CD4-positive, alpha-beta T cell treated with Interferon gamma for 1 hour (primary cell): Measurements from ENCODE around the gene TP53I11.

Experiments used
- DNase-seq: peaks from one replicate; pipeline ENCODE4 v3.0.0-alpha.2; 2020

Gene TP53I11

GRCh38 chr11:44911029-44911814 lies 39.5 kb downstream of the TP53I11 start:
- peak; percentile 52 for DNase-seq

- DNase-seq, result no peak
These were observed 40.1 kb downstream of the TP53I11 start for GRCh38 chr11:44910591-44910990.

- no peak for DNase-seq
These were observed 41.1 kb downstream of the TP53I11 start for GRCh38 chr11:44909557-44909956.

DNA sequence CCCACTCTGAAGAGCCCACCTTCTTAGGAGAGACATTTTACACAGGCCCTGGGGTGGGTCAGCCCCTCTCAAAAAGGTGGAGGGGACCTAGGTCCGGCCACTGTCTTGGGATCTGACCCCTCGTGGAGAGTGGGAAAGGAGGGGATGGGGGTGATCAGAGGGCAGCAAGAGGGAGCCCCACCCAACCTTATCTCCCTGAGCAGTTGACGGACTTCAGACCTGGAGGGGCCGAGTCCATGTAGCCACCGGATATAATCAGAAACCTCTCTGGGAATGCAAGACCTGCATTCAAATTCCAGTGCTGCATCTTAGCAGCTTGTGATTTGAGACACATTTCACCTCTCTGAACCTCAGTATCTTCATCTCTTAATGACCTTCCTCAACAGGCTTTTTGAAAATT lies 44.0 kb downstream of the TP53I11 start:
- no peak for DNase-seq

DNA sequence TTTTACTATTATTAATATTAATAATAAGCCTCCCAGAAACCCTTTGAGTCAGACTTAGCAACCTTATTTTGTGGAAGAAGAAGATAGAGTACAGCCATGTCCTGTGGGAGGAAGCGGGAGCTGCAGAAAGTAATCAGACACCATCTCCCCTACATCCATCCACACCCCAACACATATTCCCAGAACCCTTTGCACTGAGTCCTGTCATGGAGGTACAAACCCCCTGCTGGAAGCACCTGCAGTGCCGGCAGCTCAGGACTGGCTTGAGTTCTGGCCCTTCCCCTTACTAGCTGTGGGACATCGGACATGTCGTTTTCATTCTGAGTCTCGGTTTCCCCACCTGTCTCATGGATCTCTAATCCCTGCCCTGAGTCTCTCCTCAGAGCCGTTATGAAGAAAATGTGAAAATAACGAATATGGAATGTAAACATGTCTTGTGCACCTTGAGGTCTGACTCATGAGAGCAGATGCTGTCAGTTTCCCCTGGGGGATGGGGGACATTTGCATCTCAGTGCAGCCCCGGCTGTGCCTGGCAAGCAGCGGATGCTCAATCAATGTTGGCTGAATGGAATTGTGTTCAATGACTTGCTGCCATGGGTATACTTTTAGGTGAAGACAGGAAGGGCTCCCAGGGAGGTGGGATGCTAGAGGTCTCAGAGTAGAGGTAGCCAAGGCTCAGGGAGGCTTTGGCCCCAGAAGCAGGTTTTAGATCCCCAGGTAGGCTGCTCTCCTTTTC lies 45.4 kb downstream of the TP53I11 start:
- no peak for DNase-seq

- DNase-seq, result no peak
These were observed 46.2 kb downstream of the TP53I11 start for GRCh38 chr11:44904261-44905020.

DNA sequence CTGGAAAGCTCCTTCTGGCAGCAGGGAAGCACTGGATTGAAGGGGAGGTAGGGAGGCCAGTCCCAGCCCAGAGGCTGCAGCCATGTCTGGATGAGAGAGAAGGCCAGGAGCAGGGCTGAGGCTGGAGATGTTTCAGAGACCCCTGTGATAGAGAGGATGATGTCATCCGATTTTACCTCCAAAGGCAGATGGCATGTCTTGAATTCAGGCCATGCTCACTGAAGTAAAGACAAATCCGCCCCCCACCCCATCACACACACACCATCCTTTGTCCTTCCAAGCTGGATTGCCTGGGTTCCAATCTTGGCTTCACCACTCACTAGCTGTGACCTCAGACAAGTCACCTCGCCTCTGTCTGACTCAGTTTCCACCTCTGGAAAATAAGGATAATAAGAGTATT lies 47.2 kb downstream of the TP53I11 start:
- no peak for DNase-seq

DNA sequence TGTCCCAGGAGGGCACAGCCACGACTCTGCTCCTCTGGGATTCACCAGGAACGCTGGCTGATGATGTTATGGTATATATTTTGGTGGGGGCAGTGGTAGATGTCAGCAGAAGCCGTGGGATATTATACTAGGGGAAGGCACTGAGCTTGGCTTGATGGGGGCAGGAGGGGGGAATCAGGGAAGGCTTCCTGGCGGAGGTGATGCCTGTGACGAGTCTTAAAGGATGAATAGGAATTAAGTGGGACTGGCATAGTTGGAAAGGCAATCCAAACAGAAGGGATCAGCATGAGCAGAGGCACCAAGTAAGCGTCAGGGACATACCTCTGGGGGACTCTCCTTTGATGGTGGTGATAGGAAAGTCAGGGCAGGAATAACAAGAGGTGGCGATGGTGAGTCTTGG lies 47.6 kb downstream of the TP53I11 start:
- no peak for DNase-seq

DNA sequence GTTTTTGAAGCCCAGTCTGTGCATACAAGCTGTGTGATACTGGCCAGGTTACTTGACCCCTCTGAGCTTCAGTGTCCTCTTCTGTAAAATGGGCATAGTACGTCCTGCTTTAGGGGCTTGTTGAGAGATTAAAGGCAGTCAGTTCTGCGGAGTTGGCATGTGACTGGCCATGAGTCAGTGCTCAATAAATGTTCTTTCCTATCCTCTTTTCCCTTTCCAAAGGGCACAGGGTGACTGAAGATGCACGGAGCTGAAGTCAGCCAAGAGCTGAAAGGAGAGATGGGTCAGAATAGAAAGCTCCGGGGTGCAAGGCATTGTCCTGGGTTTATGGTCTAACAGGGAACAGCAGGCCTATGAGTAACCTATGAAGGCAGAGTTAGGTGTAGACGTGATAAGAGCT lies 48.9 kb downstream of the TP53I11 start:
- no peak for DNase-seq

DNA sequence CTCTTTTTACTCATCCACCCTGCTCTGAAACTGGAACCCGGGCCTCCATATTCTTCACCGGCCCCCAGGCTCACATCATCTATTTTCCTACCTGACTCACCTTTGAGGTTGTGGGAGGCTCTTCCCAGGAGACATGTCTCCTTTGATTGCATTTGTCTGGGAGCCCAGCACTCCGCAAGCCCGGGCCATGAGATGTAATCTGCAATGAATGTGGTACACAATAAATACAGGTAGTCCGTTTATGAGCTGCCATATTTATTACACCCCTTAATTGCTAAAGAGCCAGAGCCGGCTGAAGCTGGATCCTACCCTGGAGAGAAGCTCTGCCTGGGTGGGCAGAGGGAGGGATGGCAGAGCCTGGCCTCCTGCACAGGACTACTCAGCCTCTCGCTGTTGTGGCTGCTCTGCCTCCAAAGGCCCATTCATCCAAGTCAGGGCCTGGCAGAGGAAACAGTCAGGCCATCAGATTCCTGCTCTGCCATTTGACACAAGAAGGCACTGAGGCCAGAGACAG lies 49.5 kb downstream of the TP53I11 start:
- DNase-seq, result no peak

- peak; percentile 7 for DNase-seq
These were observed 50.7 kb downstream of the TP53I11 start for GRCh38 chr11:44899959-44900358.

DNA sequence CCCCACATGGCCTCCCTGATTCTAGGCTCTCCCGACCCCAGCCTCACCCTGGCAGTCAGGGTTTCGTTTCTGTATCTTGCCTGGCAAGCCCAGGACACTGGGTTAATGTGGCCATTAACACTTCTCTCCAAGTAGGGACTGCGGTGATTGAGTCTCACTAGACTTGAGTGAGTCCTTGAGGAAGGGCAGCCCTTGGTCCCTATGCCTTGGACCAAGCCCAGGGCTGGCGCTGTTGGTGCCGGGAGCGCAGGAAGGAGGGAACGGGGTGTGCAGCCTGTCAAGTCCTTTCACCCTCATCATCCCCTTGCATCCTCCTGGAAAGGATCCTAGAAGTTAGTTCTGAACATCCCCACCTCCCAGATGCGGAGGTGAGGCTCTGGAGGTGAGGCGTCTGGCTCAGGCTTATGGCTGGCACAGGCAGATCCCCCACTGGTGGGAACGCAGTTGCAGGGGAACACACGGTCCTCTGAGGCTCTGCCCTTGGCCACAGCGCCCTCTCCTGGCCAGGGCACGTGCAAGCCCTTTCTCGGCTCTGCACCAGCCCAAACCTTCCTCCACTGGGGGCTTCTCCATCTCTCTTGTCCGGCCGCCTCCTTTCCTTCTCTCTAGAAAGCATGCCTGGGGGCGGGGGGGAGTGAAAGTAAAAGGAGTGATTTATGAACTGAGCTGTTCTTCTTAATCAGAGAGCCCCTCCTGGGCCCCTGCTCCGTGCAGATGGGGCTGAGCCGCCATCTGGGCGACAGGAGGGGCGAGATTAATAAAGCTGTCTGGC lies 56.7 kb downstream of the TP53I11 start:
- DNase-seq, result peak; percentile 27

DNA sequence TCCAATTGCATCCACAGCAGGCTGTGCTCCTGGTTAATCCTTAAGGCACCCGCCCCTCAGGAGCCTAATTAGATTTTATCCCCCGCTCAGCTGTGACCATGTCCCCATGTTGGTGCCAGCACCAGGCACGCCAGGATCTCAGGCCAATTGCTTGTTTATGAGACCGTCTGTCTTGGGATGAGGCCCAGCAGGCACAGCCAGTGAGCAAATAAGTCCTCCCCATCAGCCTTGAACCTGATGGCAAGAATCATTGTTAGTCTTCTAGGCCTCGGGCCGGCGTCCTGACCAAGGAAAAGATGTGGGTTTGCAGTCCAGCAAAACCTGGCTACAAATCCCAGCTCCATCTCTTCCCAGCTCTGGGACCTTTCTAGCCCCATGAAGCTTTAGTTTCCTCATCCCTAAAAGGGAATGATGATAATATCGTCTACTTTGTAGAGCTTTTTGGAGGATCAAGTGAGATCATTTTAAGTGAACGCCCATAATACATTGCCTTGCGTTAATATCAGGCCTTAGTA lies 57.3 kb downstream of the TP53I11 start:
- no peak for DNase-seq

- DNase-seq, result no peak
These were observed 57.8 kb downstream of the TP53I11 start for GRCh38 chr11:44892843-44893242.

GRCh38 chr11:44889266-44889665 lies 61.4 kb downstream of the TP53I11 start:
- no peak for DNase-seq

DNA sequence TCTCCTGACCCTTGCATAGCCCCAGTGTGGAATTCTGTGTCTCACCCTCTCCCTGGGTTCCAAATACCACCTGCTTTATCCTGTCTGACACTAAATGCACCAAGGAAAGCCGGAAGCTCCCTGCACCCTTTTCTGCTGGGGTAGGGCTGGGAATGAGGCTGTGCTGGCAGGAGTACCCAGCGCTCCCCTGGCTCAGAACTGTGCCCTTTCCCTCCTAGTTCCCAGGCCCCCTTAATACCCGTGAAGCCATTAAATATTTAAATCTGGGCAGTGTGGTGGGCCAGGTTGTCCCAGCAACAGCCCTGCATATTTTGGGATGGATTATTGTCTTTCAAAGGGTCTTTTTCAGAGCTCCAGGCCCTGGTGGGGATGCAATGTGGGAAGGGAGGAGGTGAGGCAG lies 63.0 kb downstream of the TP53I11 start:
- DNase-seq, result no peak

DNA sequence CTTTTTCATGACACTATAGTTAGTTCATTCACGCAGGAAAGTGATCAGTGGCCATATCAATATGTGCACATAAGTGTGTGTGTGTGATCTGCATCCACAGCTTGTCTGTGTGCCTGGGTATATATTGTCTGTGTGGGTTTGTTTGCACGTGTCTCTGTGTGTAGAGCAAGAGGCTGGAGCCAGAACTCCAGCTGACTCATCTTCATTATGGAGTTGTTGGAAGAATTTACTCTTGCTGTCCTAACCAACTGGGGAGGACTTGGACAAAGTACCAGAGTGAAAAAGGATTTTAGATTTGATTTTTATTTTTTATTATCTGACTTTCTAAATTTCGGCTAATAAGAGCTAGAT lies 63.9 kb downstream of the TP53I11 start:
- DNase-seq, result no peak

- DNase-seq, result no peak
These were observed 64.5 kb downstream of the TP53I11 start for GRCh38 chr11:44885919-44886789.

- DNase-seq, result no peak
These were observed 65.4 kb downstream of the TP53I11 start for GRCh38 chr11:44885065-44885810.

GRCh38 chr11:44884056-44884455 lies 66.6 kb downstream of the TP53I11 start:
- DNase-seq, result no peak

DNA sequence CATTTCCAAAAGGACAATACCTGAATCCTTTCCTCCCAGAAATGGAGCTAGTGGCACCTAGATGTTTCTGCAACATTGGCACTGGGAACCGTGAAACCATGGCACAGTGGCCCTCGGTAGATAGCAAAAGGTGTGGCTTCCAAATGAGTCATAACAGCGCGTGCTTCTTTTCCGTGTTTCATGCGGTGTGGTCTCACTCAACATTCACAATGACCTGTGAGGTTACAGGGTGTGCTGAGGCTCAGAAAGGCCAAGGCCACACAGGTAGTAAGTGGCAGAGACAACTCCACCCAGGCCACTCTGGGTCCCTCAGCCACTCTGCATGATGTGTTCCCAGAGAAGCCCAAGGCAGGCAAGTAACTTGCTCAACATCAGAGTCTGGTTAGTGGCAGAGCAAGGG lies 67.4 kb downstream of the TP53I11 start:
- DNase-seq, result no peak
